A549 (cell line): ENCODE data around the gene BCAS3.

Experiments
- GATA3 ChIP-seq: IDR thresholded peaks from 2 replicates; pipeline ENCODE4 v1.6.1; 2012; ENCODE audit warnings: borderline replicate concordance
- MYC ChIP-seq: IDR thresholded peaks from 2 replicates; pipeline ENCODE4 v1.6.1; 2012; ENCODE audit warnings: mild to moderate bottlenecking, inconsistent platforms, low read length, improper control_type of control experiment, borderline replicate concordance
- NPAS2 ChIP-seq: fragments of 250-450 bp; sonication (Bioruptor Pico); IDR thresholded peaks from 2 replicates; pipeline ENCODE4 v1.8.0; 2022; ENCODE audit warnings: mild to moderate bottlenecking, moderate library complexity, borderline replicate concordance
- TP53 ChIP-seq: fragments of 250-450 bp; sonication (Bioruptor Pico); IDR thresholded peaks from 2 replicates; pipeline ENCODE4 v1.5.0; 2021; ENCODE audit warnings: mild to moderate bottlenecking, moderate library complexity

DNA sequence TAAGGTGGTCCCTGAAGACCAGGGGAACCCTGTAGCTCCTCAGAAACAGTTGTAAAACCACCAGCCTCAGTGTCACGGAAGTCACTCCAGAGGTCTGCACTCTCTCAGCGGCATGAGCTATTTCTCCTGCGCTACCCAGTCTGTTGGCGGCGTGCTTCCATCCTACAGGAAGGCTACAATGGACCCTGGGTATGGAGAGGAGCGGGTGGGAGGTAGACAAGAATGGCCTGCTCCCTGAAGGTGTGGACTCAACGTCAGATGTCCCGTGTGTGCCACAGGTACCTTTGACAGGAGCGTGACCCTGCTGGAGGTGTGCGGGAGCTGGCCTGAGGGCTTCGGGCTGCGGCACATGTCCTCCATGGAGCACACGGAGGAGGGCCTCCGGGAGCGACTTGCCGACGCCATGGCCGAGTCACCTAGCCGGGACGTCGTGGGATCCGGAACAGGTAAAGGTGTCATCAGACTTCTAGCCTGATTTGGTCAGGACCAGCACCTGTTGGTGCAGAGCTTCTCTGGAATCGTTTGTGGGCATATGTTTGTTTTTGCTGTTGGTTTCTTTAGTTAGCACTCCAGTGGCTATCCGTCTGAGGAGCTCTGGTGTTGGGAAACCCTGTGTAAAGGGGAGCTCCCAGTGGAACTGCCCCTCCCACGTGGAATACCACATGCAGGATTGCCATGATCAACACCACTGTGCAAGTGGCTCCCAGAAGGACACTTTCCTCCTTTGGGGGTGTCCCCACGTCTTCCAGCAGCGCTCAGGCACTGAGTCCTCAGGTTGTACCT lies 690.6 kb downstream of the BCAS3 start:
- no peak for TF ChIP-seq MYC
- no peak for TF ChIP-seq TP53 (CRISPR knock-in tag)
- TF ChIP-seq NPAS2 (CRISPR knock-in tag): no peak
- TF ChIP-seq GATA3: no peak
